HG03457 (cell line): Measurements from ENCODE around the gene PTPRM.

ENCODE experiments used
- ATAC-seq: cut with Tn5 transposase; IDR thresholded peaks from one replicate; pipeline ENCODE4 v1.9.1; 2021; ENCODE audit warnings: moderate number of reproducible peaks; ENCODE audit not compliant: unreplicated experiment

The PTPRM gene

GRCh38 chr18:7789856-7790552 lies 222.9 kb downstream of the PTPRM start:
- no peak for ATAC-seq

GRCh38 chr18:7793100-7793499 lies 226.0 kb downstream of the PTPRM start:
- ATAC-seq = no peak

- ATAC-seq = no peak
Measured at GRCh38 chr18:7803956-7804469, 236.9 kb downstream of the PTPRM start.

DNA sequence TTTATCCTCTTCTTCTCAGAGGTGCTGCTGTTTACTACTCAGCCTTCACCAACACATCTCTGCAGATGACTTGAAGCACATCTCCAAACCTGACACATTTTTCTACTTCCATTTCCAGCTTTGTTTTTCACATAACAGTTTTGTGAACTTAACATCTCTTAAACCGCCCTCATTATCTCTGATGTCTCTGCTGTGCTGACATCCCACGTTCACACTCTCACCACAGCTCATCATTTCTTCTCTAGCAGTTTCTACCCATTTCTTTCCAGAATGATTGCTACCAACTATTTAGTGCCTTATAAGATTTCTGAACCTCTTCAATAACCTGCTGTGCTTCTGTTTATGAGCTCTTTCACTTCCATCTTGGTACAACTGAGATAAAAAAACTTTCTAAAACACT lies 238.0 kb downstream of the PTPRM start:
- ATAC-seq = no peak

DNA sequence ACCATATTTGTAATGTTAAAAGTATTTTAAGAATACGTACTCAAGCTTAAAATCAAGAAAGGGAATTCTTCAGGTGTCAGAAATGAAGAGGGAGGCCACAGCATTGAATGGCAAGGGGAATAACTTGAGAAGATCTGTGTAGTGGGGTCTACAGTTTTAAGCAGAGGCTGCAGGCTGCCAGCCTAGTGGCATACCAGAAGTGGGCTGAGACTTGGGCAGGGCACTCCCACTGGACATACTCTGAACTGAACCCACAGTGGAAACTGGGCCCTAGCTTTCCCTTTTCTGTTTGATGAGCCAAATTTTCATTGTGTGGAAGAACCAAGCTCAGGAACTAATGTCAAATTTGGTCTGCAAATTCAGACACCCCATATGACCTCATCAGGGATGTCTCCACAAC lies 238.8 kb downstream of the PTPRM start:
- ATAC-seq = no peak

GRCh38 chr18:7807936-7808453 lies 240.9 kb downstream of the PTPRM start:
- no peak for ATAC-seq

DNA sequence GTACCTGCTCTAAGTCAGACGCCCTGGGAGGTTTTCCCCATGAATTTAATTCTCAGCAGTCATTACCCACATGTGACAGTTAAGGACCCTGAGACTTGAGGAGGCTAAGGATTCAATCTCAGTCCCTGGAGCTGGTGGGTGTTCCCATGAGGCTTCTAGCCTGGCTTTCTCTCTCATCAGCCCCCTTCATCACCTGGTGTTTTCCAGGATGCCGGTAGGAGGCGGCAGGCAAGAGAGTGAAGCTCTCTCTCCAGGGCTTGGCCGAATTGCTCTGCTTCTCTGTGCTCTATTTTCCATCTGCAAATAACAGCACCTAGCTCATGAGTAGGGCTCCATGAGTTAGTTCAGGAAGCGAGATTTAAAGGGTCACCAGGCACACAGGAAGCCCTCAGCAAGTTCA lies 241.9 kb downstream of the PTPRM start:
- ATAC-seq = no peak

DNA sequence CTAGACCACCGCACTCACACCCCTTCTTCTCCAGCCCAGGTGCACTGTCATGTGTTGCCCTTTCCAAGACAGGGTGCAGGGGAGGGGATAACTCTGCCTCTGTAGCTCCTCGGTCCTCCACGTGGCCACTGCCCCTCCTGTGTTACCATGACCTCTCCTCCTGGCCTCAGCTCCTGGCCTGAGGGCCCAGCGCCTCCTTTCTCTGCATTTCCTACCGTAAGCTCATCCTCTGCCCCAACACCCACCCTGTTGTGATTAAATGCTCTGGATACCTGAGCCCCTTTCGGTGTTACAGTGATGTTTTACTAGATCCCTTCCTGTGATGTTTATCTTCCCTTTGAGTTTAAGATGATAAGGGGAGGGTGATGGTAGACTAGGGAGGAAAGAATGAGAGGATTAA lies 242.3 kb downstream of the PTPRM start:
- ATAC-seq = no peak

DNA sequence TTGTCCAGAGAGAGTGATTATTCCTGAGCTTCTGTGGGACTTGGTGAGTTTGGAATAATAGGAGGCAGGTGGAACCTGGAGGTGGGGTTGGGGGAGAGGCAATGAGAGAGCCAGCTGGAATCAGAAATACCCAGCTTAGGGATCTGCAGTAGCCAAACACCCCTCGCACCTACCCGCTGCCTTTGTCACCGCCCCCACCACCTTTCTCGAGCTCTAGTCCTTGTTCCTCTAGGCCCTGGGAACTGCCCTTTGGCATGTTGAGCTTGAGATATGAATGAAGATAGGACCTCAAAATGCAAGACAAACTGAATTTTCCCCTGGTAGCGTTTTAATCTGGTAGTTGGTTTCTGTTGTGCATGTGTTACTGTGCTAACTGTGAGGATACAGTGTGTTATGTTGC lies 242.9 kb downstream of the PTPRM start:
- no peak for ATAC-seq

DNA sequence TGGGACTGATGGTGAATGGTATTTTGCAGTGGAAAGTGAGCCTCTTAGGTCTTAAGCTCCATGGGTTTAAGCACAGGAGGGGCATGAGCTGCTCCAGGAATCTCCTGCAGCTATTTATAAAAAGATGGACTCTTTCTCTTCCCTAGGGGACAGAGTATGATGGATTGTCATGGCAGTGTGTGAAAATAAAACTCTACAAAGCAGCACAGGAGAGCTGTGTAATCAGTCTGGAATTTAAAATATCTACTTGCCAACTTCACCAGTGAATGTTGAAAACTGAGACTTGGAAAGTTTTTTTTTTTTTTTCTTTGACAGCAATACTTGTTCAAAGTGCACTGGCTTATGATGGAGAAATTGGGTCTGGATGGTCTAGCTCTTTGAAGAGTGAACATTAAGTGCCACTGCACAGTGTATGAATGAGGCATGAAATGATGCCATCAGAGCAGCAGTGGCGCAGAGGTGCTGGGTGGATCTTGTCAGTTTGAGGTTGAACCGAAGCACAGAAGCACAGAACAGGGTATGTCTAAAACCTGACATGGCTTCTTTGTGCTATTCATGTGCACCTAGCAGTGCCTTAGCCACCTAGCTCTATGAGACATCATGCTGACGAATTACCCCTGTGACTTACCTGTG lies 245.4 kb downstream of the PTPRM start:
- no peak for ATAC-seq

GRCh38 chr18:7813131-7813530 lies 246.0 kb downstream of the PTPRM start:
- no peak for ATAC-seq

- no peak for ATAC-seq
Measured at GRCh38 chr18:7814754-7815315, 247.7 kb downstream of the PTPRM start.

DNA sequence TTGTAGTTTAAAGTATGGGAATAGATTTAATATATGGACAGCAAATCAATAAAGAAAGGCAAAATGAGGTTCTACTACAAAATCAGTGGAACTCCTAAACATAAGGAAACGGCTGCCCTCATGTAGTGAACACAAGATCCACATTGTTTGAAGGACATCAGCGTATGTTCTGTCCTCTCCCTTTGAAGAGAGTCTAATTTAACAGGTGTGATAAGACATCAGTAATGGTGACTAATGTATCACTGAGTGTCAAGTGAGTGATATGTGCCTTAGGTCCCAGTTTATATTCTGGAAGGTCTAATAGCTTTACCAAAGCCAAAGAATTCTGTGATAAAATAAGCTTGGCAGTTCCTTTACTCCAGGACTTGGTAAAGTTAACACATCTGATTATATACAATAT lies 248.7 kb downstream of the PTPRM start:
- ATAC-seq = no peak

- no peak for ATAC-seq
Measured at GRCh38 chr18:7817575-7818230, 250.6 kb downstream of the PTPRM start.

GRCh38 chr18:7821784-7822183 lies 254.7 kb downstream of the PTPRM start:
- no peak for ATAC-seq

- ATAC-seq = no peak
Measured at GRCh38 chr18:7822435-7823331, 255.6 kb downstream of the PTPRM start.

GRCh38 chr18:7824970-7825369 lies 257.9 kb downstream of the PTPRM start:
- ATAC-seq = no peak

GRCh38 chr18:7830468-7830867 lies 263.4 kb downstream of the PTPRM start:
- no peak for ATAC-seq

DNA sequence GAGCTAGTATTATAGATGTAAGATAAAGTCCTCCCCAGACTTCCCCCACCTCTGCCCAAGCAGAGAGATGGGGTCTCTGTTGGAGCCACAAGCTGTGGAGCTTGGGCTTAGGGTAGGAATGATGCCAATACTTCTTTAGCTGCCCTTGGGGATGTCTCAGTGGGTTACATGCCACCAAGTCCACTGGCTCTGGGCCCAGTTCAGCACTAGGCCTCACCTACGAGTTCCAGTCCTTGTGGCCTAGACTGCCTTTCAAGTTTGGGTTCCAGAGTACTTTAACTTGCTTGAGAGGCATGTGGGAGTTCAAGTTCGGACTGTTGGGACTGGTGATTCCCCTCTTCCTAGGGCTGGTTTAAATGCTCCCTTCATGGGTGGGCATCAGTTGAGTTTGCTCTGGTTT lies 272.4 kb downstream of the PTPRM start:
- no peak for ATAC-seq

GRCh38 chr18:7840411-7840810 lies 273.3 kb downstream of the PTPRM start:
- no peak for ATAC-seq

- ATAC-seq = no peak
Measured at GRCh38 chr18:7844017-7844416, 276.9 kb downstream of the PTPRM start.
